WTC11 (cell line): Measurements from ENCODE around the gene TIGD3. TPM values are rescaled to one million over a fixed set of nuclear protein-coding genes. Genes with fewer than 3 reads are reported as not detected.

ENCODE experiments used
- ATAC-seq: fragments of 200-7000 bp; cut with Tn5 transposase; 2 replicates; pipeline ENCODE4 v1.10.0; 2021; ENCODE audit warnings: mild to moderate bottlenecking, moderate library complexity
- CTCF ChIA-PET: fragments of 300-600 bp; sonication (Branson Sonifier 250); formaldehyde crosslinking; loops from one replicate; lab custom pipeline; 2021; ENCODE audit warnings: antibody characterized with exemption; lab: Charles Lee
- POLR2A ChIA-PET: fragments of 350-600 bp; sonication (Branson Sonifier 250); formaldehyde crosslinking; loops from one replicate; lab custom pipeline; 2021; ENCODE audit warnings: antibody characterized with exemption; lab: Charles Lee
- DNase-seq: peaks from one replicate; pipeline ENCODE4 v3.0.0; 2021; ENCODE audit warnings: low spot score
- H3K27ac Mint-ChIP-seq: 2 replicates; pipeline ENCODE4 v1.8.0; 2021; ENCODE audit warnings: mixed read lengths
- H3K27me3 Mint-ChIP-seq: 2 replicates; pipeline ENCODE4 v1.8.0; 2021; ENCODE audit warnings: low read depth, mild to moderate bottlenecking, moderate library complexity, mixed read lengths
- H3K36me3 Mint-ChIP-seq: 2 replicates; pipeline ENCODE4 v1.8.0; 2021; ENCODE audit warnings: mixed read lengths
- H3K4me1 Mint-ChIP-seq: 2 replicates; pipeline ENCODE4 v1.8.0; 2022; ENCODE audit warnings: mixed read lengths
- H3K4me3 Mint-ChIP-seq: 2 replicates; pipeline ENCODE4 v1.8.0; 2021; ENCODE audit warnings: mild to moderate bottlenecking, moderate library complexity, mixed read lengths
- H3K9me3 Mint-ChIP-seq: 2 replicates; pipeline ENCODE4 v1.8.0; 2021; ENCODE audit warnings: mixed read lengths
- ARID4B ChIP-seq: sonication (generic); formaldehyde crosslinking; IDR thresholded peaks from 2 replicates; pipeline ENCODE4 v1.8.0; 2023; ENCODE audit warnings: missing genetic modification reagents, mild to moderate bottlenecking, borderline replicate concordance
- E2F5 ChIP-seq: sonication (generic); formaldehyde crosslinking; IDR thresholded peaks from 2 replicates; pipeline ENCODE4 v1.8.1; 2022; ENCODE audit warnings: mild to moderate bottlenecking, moderate library complexity, missing genetic modification reagents
- EMX1 ChIP-seq: fragments of 250-450 bp; sonication (Bioruptor Pico); IDR thresholded peaks from 2 replicates; pipeline ENCODE4 v1.8.0; 2021; ENCODE audit warnings: mild to moderate bottlenecking
- ESRRA ChIP-seq: sonication (generic); formaldehyde crosslinking; IDR thresholded peaks from 2 replicates; pipeline ENCODE4 v1.8.1; 2022; ENCODE audit warnings: mild to moderate bottlenecking, missing genetic modification reagents, borderline replicate concordance
- FOXK1 ChIP-seq: sonication (generic); formaldehyde crosslinking; IDR thresholded peaks from 2 replicates; pipeline ENCODE4 v1.8.0; 2022; ENCODE audit warnings: mild to moderate bottlenecking, moderate library complexity, missing genetic modification reagents
- FOXP1 ChIP-seq: sonication (generic); formaldehyde crosslinking; IDR thresholded peaks from 2 replicates; pipeline ENCODE4 v1.8.0; 2022; ENCODE audit warnings: missing genetic modification reagents, mild to moderate bottlenecking, moderate library complexity, borderline replicate concordance
- HMGA2 ChIP-seq: fragments of 250-450 bp; sonication (Bioruptor Pico); IDR thresholded peaks from 2 replicates; pipeline ENCODE4 v1.4.0; 2021; ENCODE audit warnings: mild to moderate bottlenecking, moderate library complexity
- HMGXB4 ChIP-seq: sonication (generic); formaldehyde crosslinking; IDR thresholded peaks from 2 replicates; pipeline ENCODE4 v1.8.1; 2023; ENCODE audit warnings: mild to moderate bottlenecking, moderate library complexity, missing genetic modification reagents
- IRF1 ChIP-seq: sonication (generic); formaldehyde crosslinking; IDR thresholded peaks from 2 replicates; pipeline ENCODE4 v1.8.0; 2023; ENCODE audit warnings: missing genetic modification reagents
- MAX ChIP-seq: sonication (generic); formaldehyde crosslinking; IDR thresholded peaks from 2 replicates; pipeline ENCODE4 v1.8.0; 2022; ENCODE audit warnings: mild to moderate bottlenecking, missing genetic modification reagents
- MXD4 ChIP-seq: fragments of 250-450 bp; sonication (Bioruptor Pico); IDR thresholded peaks from 2 replicates; pipeline ENCODE4 v1.8.0; 2021; ENCODE audit warnings: mild to moderate bottlenecking, moderate library complexity, borderline replicate concordance
- NFYB ChIP-seq: sonication (generic); formaldehyde crosslinking; conservative IDR thresholded peaks from 2 replicates; pipeline ENCODE4 v1.8.0; 2022; ENCODE audit warnings: low read depth, missing genetic modification reagents
- NR3C1 ChIP-seq: sonication (generic); formaldehyde crosslinking; conservative IDR thresholded peaks from 2 replicates; pipeline ENCODE4 v1.8.1; 2023; ENCODE audit warnings: low read depth, mild to moderate bottlenecking, missing genetic modification reagents
- RELA ChIP-seq: sonication (generic); formaldehyde crosslinking; IDR thresholded peaks from 2 replicates; pipeline ENCODE4 v1.8.1; 2022; ENCODE audit warnings: missing genetic modification reagents, mild to moderate bottlenecking, borderline replicate concordance
- SP1 ChIP-seq: sonication (generic); formaldehyde crosslinking; conservative IDR thresholded peaks from 2 replicates; pipeline ENCODE4 v1.8.1; 2022; ENCODE audit warnings: missing genetic modification reagents
- TEAD1 ChIP-seq: sonication (generic); formaldehyde crosslinking; IDR thresholded peaks from 2 replicates; pipeline ENCODE4 v1.8.0; 2022; ENCODE audit warnings: mild to moderate bottlenecking, missing genetic modification reagents
- TP53 ChIP-seq: sonication (generic); formaldehyde crosslinking; IDR thresholded peaks from 2 replicates; pipeline ENCODE4 v1.8.1; 2023; ENCODE audit warnings: mild to moderate bottlenecking, missing genetic modification reagents
- USF1 ChIP-seq: sonication (generic); formaldehyde crosslinking; IDR thresholded peaks from 2 replicates; pipeline ENCODE4 v1.8.0; 2022; ENCODE audit warnings: mild to moderate bottlenecking, missing genetic modification reagents
- ZNF219 ChIP-seq: sonication (generic); formaldehyde crosslinking; IDR thresholded peaks from 2 replicates; pipeline ENCODE4 v1.8.0; 2023; ENCODE audit warnings: missing genetic modification reagents, mild to moderate bottlenecking, borderline replicate concordance
- total RNA-seq: library from RNA; stranded (reverse); gene quantifications from 3 replicates; pipeline ENCODE4 v1.2.3, GENCODE V29; 2021

TIGD3 gene
- total RNA-seq, 1 experiment from 2014 or later: 1.9 TPM

- Mint-ChIP-seq H3K27me3 (no peaks in the 10 kb centered on the region; the same call in 1 of the 2 replicates), H3K4me1 (peaks cover 25% of the 10 kb centered on the region), H3K36me3 (no peaks in the 10 kb centered on the region), H3K9me3 (no peaks in the 10 kb centered on the region), H3K4me3 (no peak overlapping the region), H3K27ac (no peak overlapping the region; the same call in 1 of the 2 replicates)
- ChIA-PET CTCF (interaction anchor here (1.0 to 1.2 kb wide), 2 partner anchors 32 to 69 kb away, joined by 3 to 4 read pairs; no protein-coding TSS in a partner anchor), POLR2A (no interaction called here)
- no peak for ATAC-seq
- no peak for DNase-seq
- TF ChIP-seq NR3C1 (no peak), ARID4B (CRISPR knock-in tag) (no peak), EMX1 (CRISPR knock-in tag) (no peak), E2F5 (no peak), FOXP1 (CRISPR knock-in tag) (no peak), MXD4 (no peak), NFYB (CRISPR knock-in tag) (no peak), ESRRA (CRISPR knock-in tag) (no peak)
These were observed 29.8 kb downstream of the TIGD3 start for GRCh38 chr11:65384301-65384889.

GRCh38 chr11:65386307-65387140 is 32.0 kb downstream of the TIGD3 start, which contains the start of gene FRMD8:
TSS of gene FRMD8 (plus strand) at chr11:65386637. CDS start at chr11:65387037, 400 bp downstream.
- ChIA-PET CTCF (interaction anchor here (0.5 to 1.7 kb wide), 3 partner anchors 30 to 56 kb away, joined by 5 to 10 read pairs (median 5); no protein-coding TSS in a partner anchor), POLR2A (interaction anchor here (1.0 kb wide), 1 partner anchor 36 kb away, joined by 3 read pairs; the partner anchor contains the start of gene NEAT1)
- Mint-ChIP-seq H3K27me3 (no peaks in the 10 kb centered on the region; the same call in 1 of the 2 replicates), H3K4me1 (peaks cover 39% of the 10 kb centered on the region), H3K9me3 (no peaks in the 10 kb centered on the region), H3K4me3 (peak within 1 kb of the TSS; percentile 77), H3K36me3 (no peaks in the 10 kb centered on the region), H3K27ac (no peak within 1 kb of the TSS)
- ATAC-seq (peak; percentile 53), DNase-seq (peak; percentile 78)
- 0 out of 2 replicates have a peak, but pooled peaks have one; percentile 13 for TF ChIP-seq IRF1 (CRISPR knock-in tag)
- peak; percentile 49; the same call in 1 of the 2 replicates for TF ChIP-seq SP1 (CRISPR knock-in tag)
- 0 out of 2 replicates have a peak, but pooled peaks have one; percentile 46 for TF ChIP-seq E2F5
- TF ChIP-seq TEAD1 (CRISPR knock-in tag): peak; percentile 45; the same call in 1 of the 2 replicates
- TF ChIP-seq RELA (CRISPR knock-in tag): peak; percentile 15; the same call in 1 of the 2 replicates
- peak; percentile 31; the same call in 1 of the 2 replicates for TF ChIP-seq FOXP1 (CRISPR knock-in tag)
- peak; percentile 54; the same call in 1 of the 2 replicates for TF ChIP-seq USF1
- peak; percentile 84 for TF ChIP-seq MAX (CRISPR knock-in tag)
- no peak for TF ChIP-seq HMGA2
- TF ChIP-seq HMGXB4 (CRISPR knock-in tag): peak; percentile 73
- TF ChIP-seq ZNF219 (CRISPR knock-in tag): peak; percentile 67; the same call in 1 of the 2 replicates
- TF ChIP-seq TP53 (CRISPR knock-in tag): no peak
- TF ChIP-seq FOXK1 (CRISPR knock-in tag): peak; percentile 46; the same call in 1 of the 2 replicates
